Measurements from ENCODE around the gene SUSD5. TPM values are rescaled to one million over a fixed set of nuclear protein-coding genes. Genes with fewer than 3 reads are reported as not detected.

The SUSD5 gene
- total RNA-seq, 1 donor from 2014 or later: 1.1 TPM

- no peaks in the 10 kb centered on the region for H3K36me3 ChIP-seq
- no peak overlapping the region for H3K27ac ChIP-seq
- no peaks in the 10 kb centered on the region for H3K9me3 ChIP-seq
- H3K4me1 ChIP-seq: no peaks in the 10 kb centered on the region
- H3K27me3 ChIP-seq: no peaks in the 10 kb centered on the region
- no peak for TF ChIP-seq CTCF (IDR thresholded peaks at IDR 0.05)
- intact Hi-C loops (cut with DNase I): no loop called here
- ATAC-seq (no peak), DNase-seq (no peak)
- no peak overlapping the region for H3K4me3 ChIP-seq
Measured at GRCh38 chr3:33159981-33160380, 58.6 kb downstream of the SUSD5 start.

- Histone ChIP-seq H3K9me3 (no peaks in the 10 kb centered on the region), H3K27me3 (no peaks in the 10 kb centered on the region), H3K4me3 (no peak overlapping the region), H3K36me3 (no peaks in the 10 kb centered on the region), H3K4me1 (no peaks in the 10 kb centered on the region), H3K27ac (no peak overlapping the region)
- peak; percentile 69 for ATAC-seq
- intact Hi-C loops (cut with DNase I): no loop called here
- TF ChIP-seq CTCF (IDR thresholded peaks at IDR 0.05): no peak
- no peak for DNase-seq
Measured at GRCh38 chr3:33159234-33159633, 59.4 kb downstream of the SUSD5 start.

- ATAC-seq: no peak
- Histone ChIP-seq H3K9me3 (no peaks in the 10 kb centered on the region), H3K27ac (no peak overlapping the region), H3K36me3 (no peaks in the 10 kb centered on the region), H3K4me3 (no peak overlapping the region), H3K4me1 (no peaks in the 10 kb centered on the region), H3K27me3 (no peaks in the 10 kb centered on the region)
- intact Hi-C loops (cut with DNase I): no loop called here
- no peak for DNase-seq
- no peak for TF ChIP-seq CTCF (IDR thresholded peaks at IDR 0.05)
Measured at GRCh38 chr3:33155301-33155700, 63.3 kb downstream of the SUSD5 start.

GRCh38 chr3:33153782-33154181, 64.8 kb downstream of the SUSD5 start:
- H3K36me3 ChIP-seq: no peaks in the 10 kb centered on the region
- H3K9me3 ChIP-seq: no peaks in the 10 kb centered on the region
- ATAC-seq (no peak), DNase-seq (no peak)
- no peak overlapping the region for H3K27ac ChIP-seq
- intact Hi-C loops (cut with DNase I): no loop called here
- H3K4me3 ChIP-seq: no peak overlapping the region
- TF ChIP-seq CTCF (IDR thresholded peaks at IDR 0.05): no peak
- H3K4me1 ChIP-seq: no peaks in the 10 kb centered on the region
- H3K27me3 ChIP-seq: no peaks in the 10 kb centered on the region

- Histone ChIP-seq H3K9me3 (no peaks in the 10 kb centered on the region), H3K4me3 (no peak overlapping the region), H3K4me1 (peaks cover 1% of the 10 kb centered on the region), H3K27ac (no peak overlapping the region), H3K27me3 (no peaks in the 10 kb centered on the region), H3K36me3 (no peaks in the 10 kb centered on the region)
- ATAC-seq (no peak), DNase-seq (no peak)
- no peak for TF ChIP-seq CTCF (IDR thresholded peaks at IDR 0.05)
- intact Hi-C loops (cut with DNase I): no loop called here
Measured at GRCh38 chr3:33152363-33153360, 65.9 kb downstream of the SUSD5 start.

Measured in upper lobe of right lung (tissue), 1 donor.